PC-3 (cell line): ENCODE results near the gene SELENOF.

Experiments used
- CTCF ChIP-seq: fragments of 300-600 bp; sonication (generic); conservative IDR thresholded peaks from 2 replicates; pipeline ENCODE4 v1.5.1; 2017; ENCODE audit warnings: antibody characterized with exemption, low read depth, mild to moderate bottlenecking, low read length
- EZH2 ChIP-seq: fragments of 300-600 bp; sonication (generic); IDR thresholded peaks from one replicate; pipeline ENCODE4 v1.6.1; 2017; ENCODE audit warnings: antibody characterized with exemption, mild to moderate bottlenecking, low read length; ENCODE audit not compliant: unreplicated experiment
- EZH2phosphoT487 ChIP-seq: fragments of 300-600 bp; sonication (generic); IDR thresholded peaks from 2 replicates; pipeline ENCODE4 v1.6.1; 2018; ENCODE audit warnings: mild to moderate bottlenecking, antibody characterized with exemption, low read length, borderline replicate concordance

GRCh38 chr1:86860020-86860419, 53.9 kb downstream of the SELENOF start:
- TF ChIP-seq CTCF = no peak
- no peak for TF ChIP-seq EZH2
- no peak for TF ChIP-seq EZH2phosphoT487
